GM19455 (cell line): ENCODE measurements around the gene KRT79.
"Not testable (repeated sequence)": the region's sequence is repeated elsewhere in the genome, so short reads cannot be mapped to it uniquely, and the experiment has no call there.

ENCODE experiments used
- ATAC-seq: cut with Tn5 transposase; IDR thresholded peaks from one replicate; pipeline ENCODE4 v1.9.1; 2021; ENCODE audit not compliant: unreplicated experiment

KRT79 gene

GRCh38 chr12:52861511-52861910 lies 27.4 kb upstream of the KRT79 start:
- no peak for ATAC-seq

GRCh38 chr12:52860102-52860823 lies 26.2 kb upstream of the KRT79 start:
- no peak for ATAC-seq

GRCh38 chr12:52857500-52857899 lies 23.4 kb upstream of the KRT79 start:
- ATAC-seq = no peak

GRCh38 chr12:52856787-52857186 lies 22.7 kb upstream of the KRT79 start:
- no peak for ATAC-seq

- ATAC-seq = not testable (repeated sequence)
Measured at GRCh38 chr12:52856077-52856476, 22.0 kb upstream of the KRT79 start.

GRCh38 chr12:52851787-52852186 lies 17.7 kb upstream of the KRT79 start:
- ATAC-seq = no peak

GRCh38 chr12:52850681-52851080 lies 16.6 kb upstream of the KRT79 start:
- no peak for ATAC-seq

GRCh38 chr12:52849511-52849910 lies 15.4 kb upstream of the KRT79 start:
- ATAC-seq = no peak

GRCh38 chr12:52848661-52849255 lies 14.6 kb upstream of the KRT79 start, which contains the start of gene KRT78:
Gene KRT78 (minus strand): TSS chr12:52848994. CDS start chr12:52848930, 64 bp downstream.
- no peak for ATAC-seq

GRCh38 chr12:52847335-52848102 lies 13.4 kb upstream of the KRT79 start:
- no peak for ATAC-seq

GRCh38 chr12:52846356-52846970 lies 12.4 kb upstream of the KRT79 start:
- no peak for ATAC-seq

GRCh38 chr12:52845946-52846345 lies 11.8 kb upstream of the KRT79 start:
- ATAC-seq = no peak

GRCh38 chr12:52844386-52844785 lies 10.3 kb upstream of the KRT79 start:
- no peak for ATAC-seq

- ATAC-seq = no peak
Measured at GRCh38 chr12:52839436-52840105, 5.5 kb upstream of the KRT79 start.

- no peak for ATAC-seq
Measured at GRCh38 chr12:52838609-52839435, 4.7 kb upstream of the KRT79 start.

- no peak for ATAC-seq
Measured at GRCh38 chr12:52837781-52838608, 3.9 kb upstream of the KRT79 start.

- no peak for ATAC-seq
Measured at GRCh38 chr12:52837413-52837741, 3.3 kb upstream of the KRT79 start.

- no peak for ATAC-seq
Measured at GRCh38 chr12:52836491-52837412, 2.6 kb upstream of the KRT79 start.
